Caco-2 (cell line): ENCODE data around the gene CDCA7L. TPM values are rescaled to one million over a fixed set of nuclear protein-coding genes. Genes with fewer than 3 reads are reported as not detected.

Experiments
- BruUV-seq: library from RNA; stranded (reverse); fragments of 400-500 nt; replicated peaks from 2 replicates; lab custom pipeline; 2021; lab: Mats Ljungman, UMichigan
- CTCF ChIA-PET: fragments of 300-600 bp; sonication (Branson Sonifier 250); formaldehyde crosslinking; loops from one replicate; lab custom pipeline; 2022; ENCODE audit warnings: antibody characterized with exemption; lab: Charles Lee
- POLR2A ChIA-PET: fragments of 300-600 bp; sonication (Branson Sonifier 250); formaldehyde crosslinking; loops from one replicate; lab custom pipeline; 2022; ENCODE audit warnings: antibody characterized with exemption; lab: Charles Lee
- DNase-seq, 2 experiments: peaks; one replicate each; pipeline versions ENCODE4 v3.0.0 to v3.0.0-alpha.2; 2020 to 2022
- H3K27me3 ChIP-seq: replicated peaks from 2 replicates; pipeline ENCODE4 v1.6.0; 2011; ENCODE audit warnings: low read length; ENCODE audit not compliant: control insufficient read depth, insufficient read depth
- H3K36me3 ChIP-seq: 2 replicates; pipeline ENCODE4 v1.5.1; 2011; ENCODE audit warnings: low read length; ENCODE audit not compliant: control insufficient read depth, insufficient read depth
- H3K4me1 ChIP-seq: fragments of 250-450 bp; sonication (Bioruptor Pico); 2 replicates; pipeline ENCODE4 v1.5.1; 2020; ENCODE audit warnings: mild to moderate bottlenecking
- H3K4me3 ChIP-seq: 2 replicates; pipeline ENCODE4 v1.5.1; 2011; ENCODE audit warnings: low read depth, mild to moderate bottlenecking, control low read depth, low read length
- H3K9me3 ChIP-seq: fragments of 250-450 bp; sonication (Bioruptor Pico); 2 replicates; pipeline ENCODE4 v1.5.1; 2020; ENCODE audit warnings: mild to moderate bottlenecking, moderate library complexity
- H3K27ac Mint-ChIP-seq: one replicate; pipeline ENCODE4 v1.8.0; 2022; ENCODE audit warnings: mixed read lengths; ENCODE audit not compliant: unreplicated experiment
- H3K27me3 Mint-ChIP-seq: one replicate; pipeline ENCODE4 v1.8.0; 2022; ENCODE audit warnings: mixed read lengths; ENCODE audit not compliant: insufficient read depth, unreplicated experiment
- H3K36me3 Mint-ChIP-seq: one replicate; pipeline ENCODE4 v1.8.0; 2022; ENCODE audit warnings: mild to moderate bottlenecking, mixed read lengths; ENCODE audit not compliant: insufficient read depth, unreplicated experiment
- H3K4me1 Mint-ChIP-seq: one replicate; pipeline ENCODE4 v1.8.0; 2022; ENCODE audit warnings: low read depth, mixed read lengths; ENCODE audit not compliant: unreplicated experiment
- H3K4me3 Mint-ChIP-seq: one replicate; pipeline ENCODE4 v1.8.0; 2022; ENCODE audit warnings: mild to moderate bottlenecking, moderate library complexity, mixed read lengths; ENCODE audit not compliant: unreplicated experiment
- H3K9me3 Mint-ChIP-seq: one replicate; pipeline ENCODE4 v1.8.0; 2022; ENCODE audit warnings: mixed read lengths; ENCODE audit not compliant: unreplicated experiment
- intact Hi-C: fragments of 100-400 bp; cut with micrococcal nuclease; formaldehyde crosslinking; loops from one replicate; pipeline ENCODE4 v1.10.0; 2022; ENCODE audit not compliant: unreplicated experiment
- total RNA-seq: library from RNA; stranded (reverse); gene quantifications from 2 replicates; pipeline ENCODE4 v1.2.3, GENCODE V29; 2022
- TF ChIP-seq, protein P1 (sequence below), 2 experiments: fragments of 200-600 bp in 1 of 2; IDR thresholded peaks; 1 replicate in 1 of 2; 2 replicates in 1 of 2; pipeline versions ENCODE4 v1.5.1 to v1.8.0; 2011 to 2022; ENCODE audit warnings: antibody characterized with exemption in 1 of 2, control low read depth in 1 of 2, inconsistent platforms in 1 of 2, low read depth in 1 of 2, low read length in 1 of 2, mild to moderate bottlenecking in 1 of 2, moderate library complexity in 1 of 2; ENCODE audit not compliant: insufficient read depth in 1 of 2, severe bottlenecking in 1 of 2, unreplicated experiment in 1 of 2

CDCA7L gene
- total RNA-seq, 1 experiment from 2014 or later, result 19.1 TPM

DNA sequence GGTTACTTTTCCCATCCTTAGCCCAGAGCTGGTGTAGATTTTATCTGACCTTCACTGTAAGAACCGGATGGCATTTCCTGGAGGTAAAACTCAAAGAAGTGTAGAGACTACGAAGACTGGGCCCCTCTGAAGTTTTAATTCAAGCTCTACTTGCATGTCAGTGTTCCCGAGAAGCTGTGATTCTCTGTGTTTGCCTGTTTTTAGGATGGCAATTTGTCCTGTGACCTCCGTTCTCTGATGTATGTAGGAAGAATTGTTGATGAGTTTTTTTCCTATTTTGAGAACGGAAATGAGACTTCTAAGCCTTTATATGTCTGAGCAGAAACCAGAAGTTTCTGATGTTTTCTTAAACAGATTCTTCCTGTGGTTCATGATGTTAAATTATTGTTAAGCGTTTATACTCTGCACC lies 94.1 kb downstream of the CDCA7L start:
- intact Hi-C loops, result no loop called here
- peaks cover 4% of the 10 kb centered on the region; the same call in 1 of the 2 replicates for H3K9me3 ChIP-seq
- Mint-ChIP-seq H3K4me1 (no peaks in the 10 kb centered on the region), H3K36me3 (no peaks in the 10 kb centered on the region), H3K9me3 (peaks cover 10% of the 10 kb centered on the region), H3K27me3 (peaks cover 10% of the 10 kb centered on the region), H3K27ac (no peak overlapping the region), H3K4me3 (no peak overlapping the region)
- no peaks in the 10 kb centered on the region for H3K4me1 ChIP-seq
- TF ChIP-seq, protein P1, sequence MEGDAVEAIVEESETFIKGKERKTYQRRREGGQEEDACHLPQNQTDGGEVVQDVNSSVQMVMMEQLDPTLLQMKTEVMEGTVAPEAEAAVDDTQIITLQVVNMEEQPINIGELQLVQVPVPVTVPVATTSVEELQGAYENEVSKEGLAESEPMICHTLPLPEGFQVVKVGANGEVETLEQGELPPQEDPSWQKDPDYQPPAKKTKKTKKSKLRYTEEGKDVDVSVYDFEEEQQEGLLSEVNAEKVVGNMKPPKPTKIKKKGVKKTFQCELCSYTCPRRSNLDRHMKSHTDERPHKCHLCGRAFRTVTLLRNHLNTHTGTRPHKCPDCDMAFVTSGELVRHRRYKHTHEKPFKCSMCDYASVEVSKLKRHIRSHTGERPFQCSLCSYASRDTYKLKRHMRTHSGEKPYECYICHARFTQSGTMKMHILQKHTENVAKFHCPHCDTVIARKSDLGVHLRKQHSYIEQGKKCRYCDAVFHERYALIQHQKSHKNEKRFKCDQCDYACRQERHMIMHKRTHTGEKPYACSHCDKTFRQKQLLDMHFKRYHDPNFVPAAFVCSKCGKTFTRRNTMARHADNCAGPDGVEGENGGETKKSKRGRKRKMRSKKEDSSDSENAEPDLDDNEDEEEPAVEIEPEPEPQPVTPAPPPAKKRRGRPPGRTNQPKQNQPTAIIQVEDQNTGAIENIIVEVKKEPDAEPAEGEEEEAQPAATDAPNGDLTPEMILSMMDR (IDR thresholded peaks at IDR 0.05; ENCODE audit: insufficient read depth in 1 of 2, low read depth in 1 of 2, low read length in 1 of 2, severe bottlenecking in 1 of 2, unreplicated experiment in 1 of 2), result no peak
- no peak for DNase-seq
- no peaks in the 10 kb centered on the region for H3K36me3 ChIP-seq
- CTCF ChIA-PET, result no interaction called here
- no peaks in the 10 kb centered on the region for H3K27me3 ChIP-seq
- BruUV-seq, result no TSS peak
- POLR2A ChIA-PET, result no interaction called here
- H3K4me3 ChIP-seq, result no peak overlapping the region
